ENCODE measurements around the gene CSHL1.
"Not testable (repeated sequence)": the region's sequence is repeated elsewhere in the genome, so short reads cannot be mapped to it uniquely, and the experiment has no call there.

CSHL1 gene

DNA sequence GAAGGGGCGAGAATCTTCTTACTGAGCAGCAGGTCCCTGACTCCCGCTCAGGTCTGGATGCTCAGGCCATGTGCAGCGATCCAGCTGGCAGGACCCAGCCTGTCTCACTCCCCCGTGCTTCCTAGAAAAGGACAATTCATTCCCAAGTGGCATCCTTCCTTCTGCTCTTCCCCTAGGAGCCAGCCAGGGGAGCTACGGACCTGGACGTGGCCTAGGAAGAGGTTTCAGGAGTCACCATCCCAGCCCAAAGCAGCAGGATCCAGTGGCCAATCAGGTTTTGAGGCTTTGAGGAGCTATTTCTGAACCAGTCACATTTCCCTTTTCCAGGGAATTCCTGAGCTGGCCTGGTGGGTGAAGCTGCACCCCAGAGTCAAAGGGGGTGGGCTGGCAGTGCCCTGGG is 28.8 kb upstream of the CSHL1 start:
- DNase-seq (ENCODE audit: low read depth), result no peak

DNA sequence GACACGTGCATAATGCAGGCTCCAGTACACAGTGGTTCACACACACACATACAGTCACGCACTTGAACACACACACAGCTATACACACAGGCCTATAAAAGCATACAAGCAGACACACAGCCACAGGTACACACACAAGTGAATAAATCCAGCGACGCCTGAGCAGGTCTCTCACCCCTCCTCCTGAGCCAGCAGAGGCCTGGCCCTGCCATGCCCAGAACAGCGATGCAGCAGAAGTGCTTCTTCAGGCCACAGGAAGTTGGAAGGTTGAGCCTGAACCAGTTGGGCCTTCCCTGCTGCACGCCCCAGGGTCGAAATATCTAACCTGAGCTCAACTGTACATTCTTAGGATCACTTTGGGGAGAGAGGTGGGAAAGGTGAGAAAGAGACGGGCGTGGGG is 28.3 kb upstream of the CSHL1 start:
- no peak for DNase-seq (ENCODE audit: low read depth)

DNA sequence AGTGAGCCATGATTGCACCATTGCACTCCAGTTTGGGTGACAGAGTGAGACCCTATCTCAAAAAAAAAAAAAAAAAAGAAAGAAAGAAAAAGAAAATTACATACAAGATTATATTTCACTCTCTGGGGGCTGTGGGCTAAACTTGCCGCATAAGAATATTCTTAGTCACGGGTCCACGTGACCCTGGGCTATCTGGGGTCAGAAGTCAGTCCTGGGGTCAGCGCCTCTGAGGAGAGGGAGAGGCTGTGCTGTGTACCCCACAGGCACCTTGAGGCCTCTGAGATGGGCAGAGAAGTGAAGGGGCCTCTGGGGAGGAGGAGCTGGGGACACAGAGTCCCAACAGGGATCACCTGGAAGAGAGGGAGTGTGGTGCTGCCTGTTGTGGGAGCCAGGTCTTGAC is 26.9 kb upstream of the CSHL1 start:
- no peak for DNase-seq (ENCODE audit: low read depth)

DNA sequence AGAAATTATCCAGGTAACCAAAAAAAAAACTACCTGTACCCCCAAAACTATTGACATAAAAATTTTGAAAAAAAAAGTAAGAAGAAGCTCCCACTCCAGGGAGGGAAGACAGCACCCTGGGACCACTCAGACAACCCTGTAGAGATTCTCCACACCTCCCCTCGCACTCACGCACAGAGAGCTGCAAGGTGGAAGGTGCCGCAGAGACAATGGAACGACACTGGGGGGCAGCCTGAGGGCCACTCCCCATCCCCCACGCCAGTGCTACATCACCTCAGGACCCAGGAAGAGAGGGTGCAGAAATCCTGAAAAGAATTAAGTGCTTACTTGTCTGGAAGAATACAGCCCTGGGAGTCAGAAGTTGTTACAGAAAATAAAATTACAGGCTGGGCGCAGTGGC is 26.3 kb upstream of the CSHL1 start:
- DNase-seq (ENCODE audit: low read depth), result no peak

DNA sequence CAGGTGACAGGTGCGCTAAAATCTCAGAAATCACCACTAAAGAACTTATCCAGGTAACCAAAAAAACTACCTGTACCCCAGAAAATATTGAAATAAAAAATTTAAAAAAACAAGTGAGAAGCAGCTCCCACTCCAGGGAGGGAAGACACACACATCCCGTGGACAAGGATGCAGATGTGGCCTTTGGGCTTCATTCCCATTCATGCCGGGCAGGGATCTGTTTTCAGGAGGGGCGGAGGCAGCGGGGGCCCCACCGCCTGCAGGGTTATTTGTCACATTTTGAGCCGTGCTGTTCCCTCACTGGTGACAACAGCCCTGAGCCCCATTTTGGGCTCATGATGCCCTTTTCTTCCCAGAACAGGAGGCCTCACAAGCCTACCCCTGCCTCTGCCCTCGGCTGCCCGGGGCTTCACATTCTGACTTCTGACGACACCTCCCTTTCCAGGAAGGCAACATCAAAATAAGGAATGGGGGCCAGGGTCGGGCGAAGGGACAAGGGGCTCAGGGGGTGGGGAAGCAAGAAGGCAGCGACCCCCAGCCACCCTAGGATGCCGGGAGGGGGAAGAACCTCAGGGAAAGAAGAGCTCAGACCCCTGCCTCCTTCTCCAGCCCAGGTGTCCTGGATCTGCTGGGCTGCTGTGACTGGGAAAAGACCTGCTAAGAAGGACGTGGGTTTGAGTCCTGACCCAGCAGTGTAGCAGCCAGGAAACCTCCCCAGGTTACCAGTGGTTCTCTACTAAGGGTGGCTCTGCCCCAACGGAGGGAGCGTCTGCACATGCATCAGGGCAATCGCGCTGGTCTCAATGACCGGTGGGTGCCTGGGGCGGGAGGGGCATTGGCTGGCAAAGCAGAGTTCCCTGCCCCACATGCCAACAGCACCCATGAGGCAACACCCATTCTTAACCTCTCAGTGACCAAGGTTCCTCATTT is 23.4 kb upstream of the CSHL1 start:
- no peak for DNase-seq (ENCODE audit: low read depth)

DNA sequence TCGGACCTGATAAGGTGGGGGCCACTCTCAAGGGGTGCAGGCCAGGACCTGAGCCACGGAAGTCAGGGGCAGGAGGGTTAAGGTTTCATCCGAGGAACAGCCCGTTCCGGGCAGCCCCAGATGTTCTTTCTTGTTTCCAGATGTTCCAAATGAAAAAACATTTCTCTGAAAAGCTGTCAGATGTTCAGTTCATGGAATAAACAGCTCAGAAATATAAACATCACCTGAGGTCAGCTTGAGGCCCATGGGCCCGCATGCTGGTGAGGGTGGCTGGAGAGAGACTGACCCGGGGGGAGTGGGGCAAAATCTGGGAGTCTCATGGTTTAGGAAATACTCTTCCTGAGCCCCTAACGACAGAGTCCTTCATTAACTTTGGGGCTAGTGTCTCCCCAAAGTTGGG is 22.5 kb upstream of the CSHL1 start:
- no peak for DNase-seq (ENCODE audit: low read depth)

DNA sequence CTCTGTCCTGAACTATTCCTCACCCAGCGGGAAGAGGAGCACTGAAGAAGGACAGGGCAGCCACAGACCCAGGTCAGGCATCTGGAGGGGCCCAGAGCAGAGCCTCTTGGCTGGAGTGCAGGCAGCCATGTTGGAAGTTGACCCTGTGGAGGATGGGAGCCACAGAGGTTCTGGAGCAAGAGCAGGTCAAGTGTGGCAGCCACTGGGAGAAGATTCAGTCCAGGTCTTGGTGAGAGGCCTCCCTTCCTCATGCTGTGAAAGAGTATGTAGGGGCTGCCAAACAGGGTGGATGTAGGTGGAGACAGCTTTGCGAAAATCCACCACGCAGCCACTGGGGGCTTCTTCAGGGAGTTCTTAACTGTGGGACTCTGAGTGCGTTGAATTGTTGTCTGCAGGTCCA is 21.7 kb upstream of the CSHL1 start:
- no peak for DNase-seq (ENCODE audit: low read depth)

DNA sequence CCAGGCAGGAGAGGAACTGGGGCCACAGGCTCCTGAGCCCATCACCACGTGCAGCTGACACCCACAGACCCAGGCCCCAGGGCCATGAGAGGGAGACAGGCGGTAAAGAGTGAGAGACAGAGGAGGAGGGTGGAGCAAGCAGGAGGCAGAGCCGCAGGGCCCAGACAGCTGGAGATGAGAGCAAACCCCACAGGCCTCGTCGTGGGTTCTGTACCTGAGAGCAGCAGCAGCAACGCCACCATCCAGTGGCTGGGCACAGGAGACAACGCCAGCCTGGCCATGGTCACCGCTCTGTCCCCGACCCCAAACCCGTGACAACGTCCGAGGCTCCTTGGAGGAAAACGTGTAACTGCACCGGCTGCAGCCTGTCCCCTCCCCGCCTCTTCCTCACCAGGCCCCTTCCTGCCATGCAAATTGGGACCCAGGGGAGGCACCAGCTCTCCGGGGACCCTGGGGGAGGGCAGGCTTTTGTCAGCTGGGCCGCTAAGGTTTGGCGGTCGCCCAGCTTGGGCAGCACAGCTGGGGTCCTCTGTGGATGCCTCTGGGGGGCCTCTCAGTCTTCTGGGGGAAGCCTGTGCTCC is 21.0 kb upstream of the CSHL1 start, which contains the start of gene CD79B:
Gene CD79B, minus strand, starts transcription at position 351 of the 581 bp plus-strand sequence. Its CDS starts 70 bp downstream, at position 281.
- DNase-seq (ENCODE audit: low read depth), result no peak

DNA sequence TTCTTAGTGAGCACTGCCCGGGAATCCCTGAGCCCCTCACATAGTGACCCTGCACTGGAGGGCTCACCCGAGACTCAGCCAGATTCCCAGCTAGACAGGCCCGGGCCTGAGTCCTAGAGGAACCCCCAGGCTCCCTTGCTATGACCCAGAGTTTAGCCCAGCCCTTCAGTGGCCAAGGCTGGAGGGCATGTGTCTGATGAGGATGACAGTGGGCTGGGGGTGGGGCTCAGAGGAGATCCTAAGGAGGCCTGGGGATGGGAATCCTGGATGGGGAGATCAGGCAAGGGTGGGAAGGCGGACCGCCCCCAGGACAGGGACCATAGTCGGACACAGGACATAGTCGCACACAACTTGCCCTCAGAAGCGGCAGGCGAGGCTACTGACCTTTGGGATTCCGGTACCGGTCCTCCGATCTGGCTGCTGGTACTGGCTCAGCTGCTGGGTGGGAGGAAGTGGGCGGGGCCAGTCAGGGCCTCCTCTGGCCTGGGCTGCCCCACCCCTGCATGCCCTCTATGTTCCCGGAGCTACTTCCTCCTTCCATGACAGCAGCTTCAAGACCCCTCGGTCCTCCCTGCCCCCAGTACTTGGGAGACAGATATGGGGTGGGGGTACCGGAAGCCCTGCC is 20.0 kb upstream of the CSHL1 start:
- DNase-seq (ENCODE audit: low read depth), result peak; percentile 32

DNA sequence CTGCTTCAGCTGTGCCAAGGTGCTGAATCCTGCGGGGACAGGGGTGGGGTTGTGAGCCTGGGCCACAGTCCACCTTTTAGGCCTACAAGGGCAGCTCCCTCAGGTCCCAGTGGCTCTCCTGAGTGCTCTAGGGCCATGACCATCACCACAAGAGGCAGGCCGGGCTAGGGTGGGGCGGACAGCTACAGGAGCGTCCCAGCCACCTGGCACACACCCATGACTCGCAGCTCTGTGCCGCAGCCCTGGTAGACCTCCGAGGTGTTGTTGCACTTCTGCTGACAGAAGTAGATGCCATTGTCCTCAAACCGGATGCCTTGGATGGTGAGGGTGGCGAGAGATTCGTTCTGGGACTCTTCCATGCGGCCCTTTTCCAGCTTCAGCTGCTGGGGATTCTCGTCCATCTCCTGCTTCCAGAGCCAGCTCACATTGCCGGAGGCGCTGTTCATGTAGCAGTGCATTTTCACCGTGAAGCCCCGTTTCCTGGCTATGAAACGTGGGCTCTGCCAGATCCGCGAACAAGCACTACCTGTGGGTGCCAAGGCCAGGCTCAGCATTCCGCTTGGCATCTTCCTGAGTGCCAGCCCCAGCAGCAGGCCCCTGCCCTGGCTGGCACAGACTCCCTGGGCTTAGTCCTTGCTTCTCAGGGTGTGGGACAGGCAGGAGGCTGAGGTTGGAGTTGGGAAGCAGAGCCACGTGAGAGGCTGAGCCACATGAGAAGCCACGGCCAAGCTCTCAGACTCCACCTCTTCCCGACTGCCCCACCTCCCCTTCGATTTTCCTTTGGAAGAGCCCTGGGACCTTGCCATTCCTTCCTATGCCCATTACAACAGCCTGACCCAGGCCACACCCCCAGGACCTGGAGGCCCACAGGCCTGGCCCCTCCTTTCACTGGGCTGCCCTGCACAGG is 19.1 kb upstream of the CSHL1 start:
- DNase-seq (ENCODE audit: low read depth), result no peak

DNA sequence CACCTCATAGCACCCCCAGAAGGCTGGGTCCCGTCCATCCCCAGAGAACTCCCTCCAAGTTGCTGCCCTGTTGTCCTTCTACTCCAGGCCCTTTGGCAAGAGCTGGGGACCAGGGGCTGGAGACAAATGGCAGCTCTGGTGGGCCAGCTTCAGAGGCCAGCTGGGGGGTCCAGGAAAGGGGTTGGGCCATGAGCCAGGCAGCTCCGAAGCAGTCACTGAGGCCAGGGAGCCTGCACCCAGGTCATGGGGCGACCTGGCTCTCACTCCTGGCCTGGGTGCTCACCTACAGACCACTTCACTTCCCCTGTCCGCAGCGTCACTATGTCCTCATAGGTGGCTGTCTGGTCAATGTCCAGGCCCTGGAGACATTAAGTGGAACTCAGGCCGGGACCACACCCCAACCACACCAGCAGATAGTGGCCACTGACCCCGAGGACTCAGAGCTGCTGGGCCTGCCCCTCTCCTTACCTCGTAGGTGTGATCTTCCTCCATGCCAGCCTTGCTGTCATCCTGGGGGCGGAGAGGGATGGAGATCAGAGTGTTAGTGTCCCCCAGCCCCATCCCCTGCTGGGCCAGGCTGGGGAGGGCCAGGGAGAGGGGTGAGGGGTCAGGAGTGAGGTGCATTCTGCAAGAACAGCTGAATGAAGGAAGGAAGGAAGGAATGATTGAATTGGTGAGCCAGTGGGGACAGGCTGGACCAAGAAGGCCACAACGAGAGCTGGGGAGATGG is 18.1 kb upstream of the CSHL1 start:
- DNase-seq (ENCODE audit: low read depth), result no peak

DNA sequence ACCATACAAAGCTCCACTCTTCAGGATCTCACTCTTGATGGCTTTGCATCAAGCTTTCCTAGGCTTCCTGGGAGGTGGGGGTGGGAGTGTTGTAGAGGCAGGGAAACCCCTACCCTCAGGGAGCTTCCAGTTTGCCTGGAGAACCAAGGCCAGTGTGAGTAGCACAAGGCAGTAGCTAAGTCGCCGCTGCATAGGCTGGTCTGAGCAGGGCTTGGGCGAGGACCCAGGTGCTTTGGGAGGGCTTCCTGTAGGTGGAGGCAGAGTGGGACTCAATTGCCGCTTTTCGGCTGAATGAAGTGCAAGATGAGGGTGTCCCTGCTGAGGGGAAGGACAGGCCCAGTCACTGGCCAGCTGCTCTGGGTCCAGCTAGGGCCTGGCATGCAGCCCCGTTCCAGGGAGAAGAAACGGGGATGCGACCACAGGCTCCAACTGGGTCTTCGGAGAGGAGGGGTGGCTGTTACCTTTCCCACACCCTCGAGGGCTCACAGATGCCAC is 17.2 kb upstream of the CSHL1 start:
- DNase-seq (ENCODE audit: low read depth), result no peak

DNA sequence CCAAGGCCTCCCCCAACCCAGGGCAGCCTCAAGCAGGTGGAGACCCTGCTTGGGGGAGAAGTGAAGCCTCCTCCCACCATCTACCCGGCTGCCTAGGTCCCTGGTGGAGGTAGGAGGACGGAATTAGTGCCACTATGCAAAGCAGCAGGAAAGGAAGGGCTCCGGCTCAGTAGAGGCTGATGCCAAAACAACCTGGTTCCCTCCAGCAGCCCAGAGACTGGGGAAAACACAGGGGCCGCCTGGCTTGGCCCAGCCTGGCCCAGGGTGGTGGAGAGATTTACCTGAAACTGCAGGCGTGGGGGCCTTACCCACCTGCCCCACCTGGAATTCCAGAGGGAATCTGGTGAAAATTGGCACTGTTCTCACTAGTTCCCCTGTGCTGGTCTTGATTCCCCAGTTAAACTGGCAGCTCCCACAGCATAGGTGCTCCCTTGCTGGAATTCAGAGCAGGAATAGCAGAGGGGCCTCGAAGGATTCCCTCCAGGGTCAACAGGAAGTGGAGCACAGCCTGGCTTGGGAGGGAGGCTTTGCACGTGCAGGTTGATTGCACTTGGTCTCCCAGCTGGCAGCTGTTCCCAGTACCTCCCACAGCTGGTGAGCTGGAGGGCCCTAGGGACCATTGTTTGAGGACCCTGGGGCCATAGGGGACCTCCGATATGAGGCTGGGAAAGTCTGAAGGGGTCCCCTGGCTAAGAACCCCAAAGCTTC is 16.6 kb upstream of the CSHL1 start:
- no peak for DNase-seq (ENCODE audit: low read depth)

DNA sequence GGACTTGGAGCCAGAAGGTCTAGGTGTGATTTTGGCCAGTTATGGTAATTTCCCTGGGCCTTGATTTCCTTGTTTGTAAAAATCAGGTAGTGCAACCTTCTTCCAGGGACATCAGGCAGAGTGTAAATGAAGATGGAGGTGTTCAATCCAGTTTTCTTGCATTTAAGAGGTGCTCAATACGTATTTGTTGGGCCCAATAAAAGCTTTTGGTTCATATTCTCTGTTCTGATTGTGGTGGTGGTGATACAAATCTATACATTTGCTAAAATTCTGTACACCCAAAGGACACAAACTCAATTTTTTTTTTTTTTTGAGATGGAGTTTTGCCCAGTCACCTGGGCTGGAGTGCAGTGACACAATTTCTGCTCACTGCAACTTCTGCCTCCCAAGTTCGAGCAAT is 15.1 kb upstream of the CSHL1 start:
- no peak for DNase-seq (ENCODE audit: low read depth)

DNA sequence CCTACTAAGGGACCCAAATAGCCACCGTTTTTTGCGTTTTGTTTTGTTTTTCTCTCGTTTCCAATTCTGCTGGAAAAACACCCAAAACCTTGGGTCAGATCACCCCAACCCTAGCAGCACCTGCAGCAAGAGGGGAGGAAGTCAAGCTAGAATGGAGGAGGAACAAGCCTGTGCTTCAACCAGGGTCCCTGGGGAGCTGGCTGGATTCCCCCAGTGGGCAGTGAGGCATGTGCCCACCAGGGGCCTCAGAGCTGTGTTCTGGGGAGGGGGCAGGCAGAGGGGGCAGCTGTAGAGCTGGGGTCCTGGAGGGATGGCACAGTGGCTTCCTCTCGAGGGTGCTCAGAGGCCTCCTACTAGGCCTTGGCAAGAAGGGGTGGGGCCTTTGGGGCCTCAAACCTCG is 14.6 kb upstream of the CSHL1 start:
- DNase-seq (ENCODE audit: low read depth), result no peak

DNA sequence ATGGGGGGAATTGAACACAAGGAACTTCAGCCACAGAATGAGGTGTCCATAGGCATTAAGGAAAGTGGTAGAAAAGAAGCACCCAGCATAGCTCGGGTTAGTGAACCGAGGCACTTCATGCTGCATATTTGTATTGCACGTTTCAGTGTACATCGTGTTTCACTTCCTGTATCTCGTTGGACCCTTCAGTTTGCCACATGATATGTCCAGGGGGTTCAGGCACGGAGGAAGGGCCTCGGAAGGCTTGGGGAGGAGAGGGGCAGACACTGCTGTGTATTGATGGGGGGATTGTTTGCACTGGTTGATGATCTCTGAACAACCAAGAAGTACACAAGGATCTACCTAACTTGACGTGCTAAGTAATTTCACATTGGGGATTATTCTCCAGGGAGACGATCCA is 11.3 kb upstream of the CSHL1 start:
- not testable (repeated sequence) for DNase-seq (ENCODE audit: low read depth)

DNA sequence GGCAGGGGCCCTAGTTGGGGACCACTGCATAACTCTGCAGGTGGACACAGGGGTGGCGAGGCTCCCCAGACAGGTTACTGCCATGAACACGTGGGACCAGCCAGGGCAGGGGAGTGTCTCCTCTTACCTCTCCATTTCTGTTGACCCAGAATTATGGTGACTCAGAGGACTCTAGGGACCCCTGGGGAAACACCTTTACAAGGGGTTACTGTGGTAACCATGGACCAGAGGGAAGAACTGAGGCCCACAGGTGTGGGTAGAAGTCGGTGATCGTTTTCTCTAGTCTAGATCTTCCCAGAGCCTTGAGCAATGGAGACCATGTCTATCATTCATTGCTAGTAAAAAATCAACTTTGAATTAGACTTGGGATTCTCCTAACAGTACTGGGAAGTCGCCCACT is 9.7 kb upstream of the CSHL1 start:
- DNase-seq (ENCODE audit: low read depth), result not testable (repeated sequence)

DNA sequence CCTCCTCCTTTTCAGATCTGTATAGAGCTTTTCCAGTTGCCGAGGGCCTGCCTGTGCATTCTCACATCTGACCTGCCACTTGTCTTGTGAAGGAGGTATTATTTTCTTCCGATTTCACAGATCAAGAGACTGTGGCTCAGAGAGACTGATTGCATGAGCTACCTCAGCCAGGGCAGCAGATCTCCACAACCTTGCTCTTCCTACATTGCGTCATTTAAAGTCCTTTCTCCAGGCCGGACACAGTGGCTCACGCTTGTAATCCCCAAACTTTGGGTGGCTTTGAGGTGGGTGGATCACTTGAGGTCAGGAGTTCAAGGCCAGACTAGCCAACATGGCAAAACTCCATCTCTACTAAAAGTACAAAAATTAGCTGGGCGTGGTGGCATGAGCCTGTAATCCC is 9.0 kb upstream of the CSHL1 start:
- not testable (repeated sequence) for DNase-seq (ENCODE audit: low read depth)

DNA sequence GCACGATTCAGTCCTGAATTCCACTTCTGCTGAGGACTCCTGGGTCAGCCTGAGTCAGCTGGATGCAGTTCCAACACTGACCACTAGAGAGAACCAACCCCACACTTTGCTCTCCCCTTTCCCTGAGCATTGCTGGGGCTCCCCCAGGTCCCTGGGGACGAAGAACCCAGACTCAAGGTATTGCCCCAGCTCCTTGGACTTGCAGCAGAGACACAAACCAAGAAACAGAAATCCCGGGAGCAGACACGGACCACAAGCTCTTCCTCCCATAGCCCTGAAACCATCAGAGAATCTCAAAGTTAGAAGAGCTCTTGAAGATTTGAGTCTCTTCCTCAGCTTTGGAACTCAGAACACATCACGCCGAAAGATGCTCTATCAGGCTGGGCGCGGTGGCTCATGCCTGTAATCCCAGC is 8.3 kb upstream of the CSHL1 start:
- peak; percentile 71 for DNase-seq (ENCODE audit: low read depth)

DNA sequence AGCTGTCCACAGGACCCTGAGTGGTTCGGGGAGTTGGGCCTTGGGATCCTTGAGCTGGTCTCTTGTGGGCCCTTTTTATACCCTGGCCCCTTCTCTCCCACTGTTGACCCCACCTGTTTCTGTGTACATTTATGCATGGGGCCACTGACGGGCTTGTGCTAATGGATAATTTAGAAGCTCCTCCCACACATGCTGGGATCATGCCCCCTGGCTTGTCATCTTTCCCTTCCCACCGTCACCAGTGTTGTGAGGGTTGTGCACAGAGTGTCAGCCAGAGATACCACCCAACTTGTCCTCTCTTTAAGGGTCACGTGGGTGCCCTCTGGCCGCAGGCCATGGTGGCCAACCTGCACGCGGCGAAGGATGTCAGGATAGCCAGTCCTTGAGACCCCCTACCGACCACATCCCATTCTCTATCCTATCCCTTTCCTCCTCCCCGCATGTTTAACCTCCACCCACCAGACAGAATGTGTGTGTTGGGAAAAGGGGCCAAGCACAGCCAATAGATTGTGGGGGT is 7.8 kb upstream of the CSHL1 start, which contains the start of gene GH1:
Gene GH1, minus strand, starts transcription at position 51 of the 517 bp plus-strand sequence. CDS start 63 bp downstream, outside the sequence.
- not testable (repeated sequence) for DNase-seq (ENCODE audit: low read depth)

Data from ELR (cell line).